Endothelial cell of umbilical vein (primary cell): ENCODE data around the gene CPXM2. TPM values are rescaled to one million over a fixed set of nuclear protein-coding genes. Genes with fewer than 3 reads are reported as not detected.

Experiments
- BruUV-seq: library from RNA; stranded (reverse); fragments of 400-500 nt; replicated peaks from 2 replicates; lab custom pipeline; 2021; lab: Mats Ljungman, UMichigan
- CTCF ChIA-PET: fragments of 300-600, 350-600 bp; sonication (Branson Sonifier 250); formaldehyde crosslinking; loops from one replicate; lab custom pipeline; 2021; ENCODE audit warnings: antibody characterized with exemption, inconsistent platforms; lab: Charles Lee
- POLR2A ChIA-PET: fragments of 300-600, 350-600 bp; sonication (Branson Sonifier 250); formaldehyde crosslinking; loops from one replicate; lab custom pipeline; 2021; ENCODE audit warnings: antibody characterized with exemption, inconsistent platforms; lab: Charles Lee
- DNase-seq: peaks from one replicate; pipeline ENCODE4 v3.0.0-alpha.2; 2011; ENCODE audit warnings: low read depth, low spot score
- FAIRE-seq: peaks from 2 replicates; lab custom pipeline; 2011; peaks lifted over from hg19 to GRCh38; lab: Jason Lieb, UNC
- H2AFZ ChIP-seq: 2 replicates; pipeline ENCODE4 v1.6.0; 2012; ENCODE audit warnings: low read depth, low read length, control low read depth, inconsistent platforms
- H3K27ac ChIP-seq: 2 replicates; pipeline ENCODE4 v1.5.1; 2011; ENCODE audit warnings: low read depth, mild to moderate bottlenecking, control low read depth, low read length, moderate library complexity; ENCODE audit not compliant: insufficient read depth
- H3K27me3 ChIP-seq, 2 experiments: 2 replicates each; pipeline versions ENCODE4 v1.6.0 to v1.6.1; 2011; ENCODE audit warnings: low read length in 2 of 2, mixed read lengths in 1 of 2; ENCODE audit not compliant: control insufficient read depth in 2 of 2, insufficient read depth in 2 of 2
- H3K36me3 ChIP-seq, 2 experiments: 2 replicates in 1 of 2; 3 replicates in 1 of 2; pipeline ENCODE4 v1.5.1; 2011; ENCODE audit warnings: low read length in 2 of 2, mild to moderate bottlenecking in 1 of 2, moderate library complexity in 1 of 2; ENCODE audit not compliant: control insufficient read depth in 2 of 2, insufficient read depth in 2 of 2; ENCODE audit errors: extremely low read depth in 1 of 2
- H3K4me1 ChIP-seq: 3 replicates; pipeline ENCODE4 v1.5.1; 2011; ENCODE audit warnings: mild to moderate bottlenecking, low read length; ENCODE audit not compliant: control insufficient read depth, insufficient read depth; ENCODE audit errors: extremely low read depth
- H3K4me2 ChIP-seq: 2 replicates; pipeline ENCODE4 v1.6.1; 2011; ENCODE audit warnings: low read length, control low read depth, mixed read lengths; ENCODE audit not compliant: insufficient read depth
- H3K4me3 ChIP-seq, 3 experiments: fragments of 200-600 bp in 1 of 3; sonication (generic), shearing (Covaris generic) in 1 of 3; replicated peaks in 1 of 3; 2 replicates each; pipeline ENCODE4 v1.5.1; 2011 to 2016; ENCODE audit warnings: control low read depth in 3 of 3, low read length in 3 of 3, mild to moderate bottlenecking in 2 of 3, inconsistent platforms in 1 of 3, low read depth in 1 of 3, moderate library complexity in 1 of 3; ENCODE audit not compliant: insufficient read depth in 1 of 3
- H3K79me2 ChIP-seq: 2 replicates; pipeline ENCODE4 v1.6.0; 2012; ENCODE audit warnings: low read length, inconsistent platforms; ENCODE audit not compliant: control insufficient read depth, insufficient read depth
- H3K9ac ChIP-seq: replicated peaks from 2 replicates; pipeline ENCODE3; 2011; ENCODE audit warnings: low read length, control low read depth; ENCODE audit not compliant: insufficient read depth; ENCODE audit errors: extremely low read depth
- H3K9me1 ChIP-seq: replicated peaks from 3 replicates; pipeline ENCODE4 v1.6.0; 2011; ENCODE audit warnings: mild to moderate bottlenecking, low read length; ENCODE audit not compliant: control insufficient read depth, insufficient read depth; ENCODE audit errors: extremely low read depth
- H3K9me3 ChIP-seq: replicated peaks from 2 replicates; pipeline ENCODE4 v1.5.1; 2012; ENCODE audit warnings: low read length, inconsistent platforms; ENCODE audit not compliant: control insufficient read depth, insufficient read depth
- H4K20me1 ChIP-seq: replicated peaks from 2 replicates; pipeline ENCODE3; 2011; ENCODE audit warnings: mild to moderate bottlenecking, low read length; ENCODE audit not compliant: control insufficient read depth, insufficient read depth; ENCODE audit errors: extremely low read depth
- FOS ChIP-seq: IDR thresholded peaks from 2 replicates; pipeline ENCODE4 v1.6.1; 2011; ENCODE audit warnings: mild to moderate bottlenecking, low read length, moderate library complexity, borderline replicate concordance; ENCODE audit not compliant: insufficient read depth
- GATA2 ChIP-seq: IDR thresholded peaks from 2 replicates; pipeline ENCODE4 v1.7.0; 2011; ENCODE audit warnings: low read depth, mild to moderate bottlenecking, moderate library complexity, mixed read lengths, low read length; ENCODE audit not compliant: insufficient read length, insufficient read depth
- JUN ChIP-seq: IDR thresholded peaks from 2 replicates; pipeline ENCODE4 v1.6.1; 2011; ENCODE audit warnings: borderline replicate concordance, low read depth; ENCODE audit not compliant: insufficient read length, insufficient read depth
- MYC ChIP-seq: IDR thresholded peaks from one replicate; pipeline ENCODE4 v1.6.1; 2011; ENCODE audit warnings: mild to moderate bottlenecking, low read depth, low read length
- POLR2A ChIP-seq: IDR thresholded peaks from 2 replicates; pipeline ENCODE4 v1.6.1; 2012; ENCODE audit warnings: low read depth, mild to moderate bottlenecking, control low read depth, low read length
- POLR2AphosphoS5 ChIP-seq: IDR thresholded peaks from 2 replicates; pipeline ENCODE4 v1.6.1; 2012; ENCODE audit warnings: low read depth, mild to moderate bottlenecking, control low read depth, low read length, moderate library complexity; ENCODE audit not compliant: insufficient read depth
- dilution Hi-C: fragments of 300-500 bp; cut with MboI; formaldehyde crosslinking; loops from one replicate; pipeline ENCODE4 v1.15.0; 2019; ENCODE audit warnings: low sequenced_read_pairs; ENCODE audit not compliant: extremely low pct_ligation_motif_present
- intact Hi-C: fragments of 100-400 bp; cut with micrococcal nuclease; formaldehyde crosslinking; loops from one replicate; pipeline ENCODE4 v1.10.0; 2022
- polyA plus RNA-seq, 4 experiments: library from polyadenylated mRNA; depleted of rRNA in 3 of 4; stranded (reverse) in 3 of 4; unstranded in 1 of 4; fragments of >200 nt; gene quantifications; 2 replicates each; pipeline versions ENCODE4 v1.2.1 to v1.2.3, GENCODE V29; 2011 to 2012; ENCODE audit warnings: missing spikeins in 1 of 4
- total RNA-seq: library from RNA; stranded (reverse); gene quantifications from 2 replicates; pipeline ENCODE4 v1.2.3, GENCODE V29; 2021
- TF ChIP-seq, protein P1 (sequence below), 2 donors: IDR thresholded peaks; 1 replicate in 1 of 2; 2 replicates in 1 of 2; pipeline ENCODE4 v1.5.1; 2011; ENCODE audit warnings: low read length in 2 of 2, mild to moderate bottlenecking in 2 of 2, moderate library complexity in 2 of 2, control low read depth in 1 of 2, inconsistent platforms in 1 of 2, low read depth in 1 of 2; ENCODE audit not compliant: insufficient read depth in 1 of 2; ENCODE audit errors: extremely low read depth in 1 of 2
- TF ChIP-seq, protein P2 (sequence below): IDR thresholded peaks from 2 replicates; pipeline ENCODE4 v1.6.1; 2011; ENCODE audit not compliant: insufficient read depth, insufficient read length

The CPXM2 gene
- total and polyA plus RNA-seq, 2 donors (not counting 3 experiments of a cell fraction or from before 2014, with no cell fraction given) = 1.8 to 2.7 TPM

DNA sequence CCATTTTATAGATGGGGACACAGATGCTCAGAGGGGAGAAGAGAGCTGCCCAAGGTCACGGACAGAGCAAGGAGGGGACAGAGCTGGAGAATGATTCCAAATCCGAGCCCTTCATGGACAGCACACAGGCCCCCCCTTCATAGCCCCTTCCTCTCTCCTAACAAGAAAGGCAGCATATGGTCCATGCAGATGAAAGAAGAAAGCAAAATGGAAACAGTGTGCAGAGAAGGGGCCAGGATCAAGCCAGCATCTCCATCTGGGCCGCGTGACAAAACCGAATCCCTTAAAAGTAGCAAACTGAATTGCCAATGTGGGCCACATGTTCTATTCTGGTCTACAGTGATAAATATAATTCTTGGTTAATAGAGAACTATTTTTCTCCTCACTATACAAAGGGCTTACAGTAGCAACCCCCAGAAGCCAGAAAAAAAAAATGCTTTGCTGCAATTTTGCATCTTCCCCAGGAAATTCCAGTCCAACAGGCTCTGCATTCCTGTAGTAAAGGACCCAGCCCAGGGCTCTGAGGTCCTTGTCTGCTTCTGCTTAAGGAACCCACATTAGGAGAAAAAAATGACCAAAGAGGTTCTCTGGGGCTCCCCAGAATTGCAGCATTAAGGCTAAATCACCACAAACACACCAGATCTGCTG lies 7.8 kb downstream of the CPXM2 start:
- Histone ChIP-seq H2AFZ (no peak overlapping the region), H3K79me2 (no peaks in the 10 kb centered on the region), H3K9me3 (no peaks in the 10 kb centered on the region), H3K4me1 (no peaks in the 10 kb centered on the region), H3K4me2 (no peak overlapping the region), H3K4me3 (no peak overlapping the region), H3K27me3 (no peaks in the 10 kb centered on the region), H3K9ac (no peak overlapping the region), H4K20me1 (no peaks in the 10 kb centered on the region), H3K36me3 (no peaks in the 10 kb centered on the region), H3K9me1 (no peaks in the 10 kb centered on the region), H3K27ac (no peak overlapping the region)
- intact Hi-C loops = no loop called here
- FAIRE-seq (no peak), DNase-seq (no peak)
- no TSS peak for BruUV-seq
- TF ChIP-seq POLR2A (no peak), MYC (no peak), POLR2AphosphoS5 (no peak), GATA2 (no peak), JUN (no peak), FOS (no peak)
- TF ChIP-seq, protein P1, sequence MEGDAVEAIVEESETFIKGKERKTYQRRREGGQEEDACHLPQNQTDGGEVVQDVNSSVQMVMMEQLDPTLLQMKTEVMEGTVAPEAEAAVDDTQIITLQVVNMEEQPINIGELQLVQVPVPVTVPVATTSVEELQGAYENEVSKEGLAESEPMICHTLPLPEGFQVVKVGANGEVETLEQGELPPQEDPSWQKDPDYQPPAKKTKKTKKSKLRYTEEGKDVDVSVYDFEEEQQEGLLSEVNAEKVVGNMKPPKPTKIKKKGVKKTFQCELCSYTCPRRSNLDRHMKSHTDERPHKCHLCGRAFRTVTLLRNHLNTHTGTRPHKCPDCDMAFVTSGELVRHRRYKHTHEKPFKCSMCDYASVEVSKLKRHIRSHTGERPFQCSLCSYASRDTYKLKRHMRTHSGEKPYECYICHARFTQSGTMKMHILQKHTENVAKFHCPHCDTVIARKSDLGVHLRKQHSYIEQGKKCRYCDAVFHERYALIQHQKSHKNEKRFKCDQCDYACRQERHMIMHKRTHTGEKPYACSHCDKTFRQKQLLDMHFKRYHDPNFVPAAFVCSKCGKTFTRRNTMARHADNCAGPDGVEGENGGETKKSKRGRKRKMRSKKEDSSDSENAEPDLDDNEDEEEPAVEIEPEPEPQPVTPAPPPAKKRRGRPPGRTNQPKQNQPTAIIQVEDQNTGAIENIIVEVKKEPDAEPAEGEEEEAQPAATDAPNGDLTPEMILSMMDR (IDR thresholded peaks at IDR 0.05; ENCODE audit: extremely low read depth in 1 of 2, insufficient read depth in 1 of 2, low read depth in 1 of 2, low read length in 2 of 2) = no peak
- TF ChIP-seq, protein P2, sequence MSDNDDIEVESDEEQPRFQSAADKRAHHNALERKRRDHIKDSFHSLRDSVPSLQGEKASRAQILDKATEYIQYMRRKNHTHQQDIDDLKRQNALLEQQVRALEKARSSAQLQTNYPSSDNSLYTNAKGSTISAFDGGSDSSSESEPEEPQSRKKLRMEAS = no peak
- dilution Hi-C loops = no loop called here
- ChIA-PET CTCF (interaction anchor here (1.0 kb wide), 1 partner anchor 15 kb away, joined by 3 read pairs; no protein-coding TSS in a partner anchor), POLR2A (no interaction called here)
